GM21381 (cell line): ENCODE results near the gene PLEKHN1.
"Not testable (repeated sequence)": the region's sequence is repeated elsewhere in the genome, so short reads cannot be mapped to it uniquely, and the experiment has no call there.

Source experiments
- ATAC-seq: cut with Tn5 transposase; IDR thresholded peaks from one replicate; pipeline ENCODE4 v1.9.1; 2021; ENCODE audit warnings: mild to moderate bottlenecking, moderate library complexity; ENCODE audit not compliant: unreplicated experiment

The PLEKHN1 gene

GRCh38 chr1:1005774-1006304, 39.6 kb downstream of the PLEKHN1 start:
- no peak for ATAC-seq

GRCh38 chr1:1006305-1007159, 40.2 kb downstream of the PLEKHN1 start:
- no peak for ATAC-seq

GRCh38 chr1:1010131-1010530, 43.8 kb downstream of the PLEKHN1 start:
- not testable (repeated sequence) for ATAC-seq

- ATAC-seq, result no peak
Observed at GRCh38 chr1:1011396-1011949, 45.2 kb downstream of the PLEKHN1 start.

- not testable (repeated sequence) for ATAC-seq
Observed at GRCh38 chr1:1012736-1013104, 46.4 kb downstream of the PLEKHN1 start.

GRCh38 chr1:1013105-1013921, 47.0 kb downstream of the PLEKHN1 start, which contains the start of gene ISG15:
TSS of gene ISG15 (plus strand) at chr1:1013497. CDS start at chr1:1013574, 77 bp downstream.
- ATAC-seq, result peak; percentile 81

- no peak for ATAC-seq
Observed at GRCh38 chr1:1013922-1014648, 47.8 kb downstream of the PLEKHN1 start.

- ATAC-seq, result no peak
Observed at GRCh38 chr1:1014799-1015681, 48.8 kb downstream of the PLEKHN1 start.

GRCh38 chr1:1017397-1018320, 51.4 kb downstream of the PLEKHN1 start:
- not testable (repeated sequence) for ATAC-seq

GRCh38 chr1:1018321-1018685, 52.0 kb downstream of the PLEKHN1 start:
- not testable (repeated sequence) for ATAC-seq

GRCh38 chr1:1019122-1019999, 53.1 kb downstream of the PLEKHN1 start:
- peak; percentile 65 for ATAC-seq

GRCh38 chr1:1020000-1020404, 53.7 kb downstream of the PLEKHN1 start, which contains the start of gene AGRN:
TSS of gene AGRN (plus strand) at chr1:1020120. CDS start at chr1:1020173, 53 bp downstream.
- ATAC-seq, result peak; percentile 41

- peak; percentile 4 for ATAC-seq
Observed at GRCh38 chr1:1020415-1021009, 54.2 kb downstream of the PLEKHN1 start.

- ATAC-seq, result no peak
Observed at GRCh38 chr1:1021010-1021919, 55.0 kb downstream of the PLEKHN1 start.

- no peak for ATAC-seq
Observed at GRCh38 chr1:1021920-1022259, 55.6 kb downstream of the PLEKHN1 start.
